Measurements from ENCODE around the gene TUBA1C.
"Not testable (repeated sequence)": the region's sequence is repeated elsewhere in the genome, so short reads cannot be mapped to it uniquely, and the experiment has no call there.

Gene TUBA1C

GRCh38 chr12:49314811-49315210 is 49.9 kb downstream of the TUBA1C start:
- DNase-seq, result no peak

- not testable (repeated sequence) for DNase-seq
Observed at GRCh38 chr12:49317118-49317517, 52.2 kb downstream of the TUBA1C start.

- not testable (repeated sequence) for DNase-seq
Observed at GRCh38 chr12:49320411-49321103, 55.7 kb downstream of the TUBA1C start.

GRCh38 chr12:49322367-49322707 is 57.5 kb downstream of the TUBA1C start:
- DNase-seq, result no peak

GRCh38 chr12:49322708-49323523 is 58.0 kb downstream of the TUBA1C start, which contains the start of gene TROAP:
TSS of gene TROAP (plus strand) at chr12:49323255. CDS start at chr12:49323609, 354 bp downstream.
- peak; percentile 97 to 99 for DNase-seq

- DNase-seq, result no peak
Observed at GRCh38 chr12:49323524-49324097, 58.7 kb downstream of the TUBA1C start.
